Activated CD8-positive, alpha-beta memory T cell treated with anti-CD3 and anti-CD28 coated beads, Interleukin-2, amount 10 ng/mL, durations not matched to agents 7 days and 5 days (primary cell): ENCODE data around the gene VEZF1. TPM values are rescaled to one million over a fixed set of nuclear protein-coding genes. Genes with fewer than 3 reads are reported as not detected.

Experiments used
- ATAC-seq: fragments of 150-1000 bp; cut with Tn5 transposase; one replicate; pipeline ENCODE4 v1.10.0; 2021; ENCODE audit warnings: moderate library complexity
- CTCF ChIA-PET: fragments of 350-600 bp; sonication (Branson Sonifier 250); formaldehyde crosslinking; loops from one replicate; lab custom pipeline; 2021; ENCODE audit warnings: antibody characterized with exemption; lab: Charles Lee
- DNase-seq: peaks from one replicate; pipeline ENCODE4 v3.0.0-alpha.2; 2020
- H3K27ac Mint-ChIP-seq: one replicate; pipeline ENCODE4 v1.8.0; 2021; ENCODE audit warnings: mild to moderate bottlenecking, mixed read lengths
- H3K27me3 Mint-ChIP-seq: one replicate; pipeline ENCODE4 v1.8.0; 2021; ENCODE audit warnings: mixed read lengths
- H3K36me3 Mint-ChIP-seq: one replicate; pipeline ENCODE4 v1.8.0; 2021; ENCODE audit warnings: mild to moderate bottlenecking, mixed read lengths
- H3K4me1 Mint-ChIP-seq: one replicate; pipeline ENCODE4 v1.8.0; 2021; ENCODE audit warnings: mixed read lengths
- H3K4me3 Mint-ChIP-seq: one replicate; pipeline ENCODE4 v1.8.0; 2021; ENCODE audit warnings: mild to moderate bottlenecking, moderate library complexity, mixed read lengths
- H3K9me3 Mint-ChIP-seq: one replicate; pipeline ENCODE4 v1.8.0; 2022; ENCODE audit warnings: low read depth, mixed read lengths
- total RNA-seq, 2 experiments: library from RNA; stranded (reverse); gene quantifications; one replicate each; pipeline ENCODE4 v1.2.3, GENCODE V29; 2021

VEZF1 gene
- total RNA-seq, 2 experiments from 2014 or later: 33.2 to 37.6 TPM

DNA sequence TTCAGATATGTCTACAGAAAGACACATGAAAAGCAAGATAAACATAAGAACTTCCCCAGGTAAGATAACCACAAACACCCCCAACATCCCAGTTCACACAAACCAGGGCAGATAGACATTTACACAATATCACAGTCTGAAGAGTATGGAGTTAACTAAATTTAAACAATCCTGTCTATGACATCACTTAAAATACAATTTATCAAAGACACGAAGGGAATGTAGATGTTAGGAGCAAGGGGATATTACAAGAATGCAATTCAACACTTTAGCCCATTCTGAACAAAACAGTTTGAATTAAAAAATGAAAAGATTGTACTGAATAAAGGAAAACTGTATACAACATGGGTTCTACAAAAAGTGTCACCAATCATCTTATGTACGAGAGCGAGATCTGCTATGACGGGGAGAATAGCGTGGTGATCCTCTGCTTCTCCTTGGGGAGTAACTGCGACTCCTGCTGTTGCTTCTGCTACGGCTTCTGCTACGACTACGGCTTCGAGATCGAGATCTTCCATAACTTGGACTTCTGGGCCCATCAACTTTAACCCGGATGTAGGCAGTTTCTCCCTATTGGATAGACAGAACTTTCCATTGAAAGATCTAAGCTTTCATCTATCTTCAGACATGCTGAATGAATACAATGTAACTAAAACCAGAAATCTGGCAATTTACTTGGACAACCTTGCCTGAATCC is 17.1 kb upstream of the VEZF1 start:
- CTCF ChIA-PET: interaction anchor here (0.6 to 2.2 kb wide), 4 partner anchors 12 to 112 kb away, joined by 3 to 8 read pairs (median 4); no protein-coding TSS in a partner anchor
- Mint-ChIP-seq H3K9me3 (no peaks in the 10 kb centered on the region), H3K4me1 (peaks cover 57% of the 10 kb centered on the region), H3K27ac (peak overlapping the region; percentile 100), H3K36me3 (peaks cover 63% of the 10 kb centered on the region), H3K4me3 (peak overlapping the region; percentile 100), H3K27me3 (no peaks in the 10 kb centered on the region)
- DNase-seq (no peak), ATAC-seq (no peak)

GRCh38 chr17:58004060-58004459 is 16.0 kb upstream of the VEZF1 start:
- DNase-seq (no peak), ATAC-seq (no peak)
- H3K27me3 Mint-ChIP-seq: no peaks in the 10 kb centered on the region
- H3K36me3 Mint-ChIP-seq: peaks cover 68% of the 10 kb centered on the region
- peaks cover 66% of the 10 kb centered on the region for H3K4me1 Mint-ChIP-seq
- peak overlapping the region; percentile 22 for H3K27ac Mint-ChIP-seq
- no peaks in the 10 kb centered on the region for H3K9me3 Mint-ChIP-seq
- H3K4me3 Mint-ChIP-seq: peak overlapping the region; percentile 59
- CTCF ChIA-PET: no interaction called here

GRCh38 chr17:58002973-58003372 is 14.9 kb upstream of the VEZF1 start:
- CTCF ChIA-PET: interaction anchor here (1.6 to 11.7 kb wide), 3 partner anchors 17 to 146 kb away, joined by 5 to 121 read pairs (median 35); no protein-coding TSS in a partner anchor
- Mint-ChIP-seq H3K4me3 (no peak overlapping the region), H3K27me3 (no peaks in the 10 kb centered on the region), H3K4me1 (peaks cover 68% of the 10 kb centered on the region), H3K9me3 (no peaks in the 10 kb centered on the region), H3K36me3 (peaks cover 75% of the 10 kb centered on the region), H3K27ac (peak overlapping the region; percentile 34)
- no peak for ATAC-seq
- no peak for DNase-seq

- DNase-seq (no peak), ATAC-seq (no peak)
- H3K27me3 Mint-ChIP-seq: no peaks in the 10 kb centered on the region
- no peak overlapping the region for H3K4me3 Mint-ChIP-seq
- no peaks in the 10 kb centered on the region for H3K9me3 Mint-ChIP-seq
- peaks cover 77% of the 10 kb centered on the region for H3K36me3 Mint-ChIP-seq
- CTCF ChIA-PET: interaction anchor here (1.3 to 11.7 kb wide), 5 partner anchors 9 to 145 kb away, joined by 4 to 121 read pairs (median 35); partner anchors contain the start of gene VEZF1
- H3K27ac Mint-ChIP-seq: peak overlapping the region; percentile 1
- peaks cover 68% of the 10 kb centered on the region for H3K4me1 Mint-ChIP-seq
These were observed 14.3 kb upstream of the VEZF1 start for GRCh38 chr17:58002154-58002948.

GRCh38 chr17:58001461-58002124 is 13.5 kb upstream of the VEZF1 start:
- H3K4me3 Mint-ChIP-seq: no peak overlapping the region
- no peak for ATAC-seq

GRCh38 chr17:57999496-58000017 is 11.5 kb upstream of the VEZF1 start:
- CTCF ChIA-PET: interaction anchor here (0.8 to 11.7 kb wide), 22 partner anchors 8 to 166 kb away, joined by 3 to 121 read pairs (median 6); partner anchors contain the start of genes DYNLL2, MRPS23, SRSF1 and VEZF1
- no peaks in the 10 kb centered on the region for H3K27me3 Mint-ChIP-seq
- ATAC-seq: peak; percentile 78
- no peaks in the 10 kb centered on the region for H3K9me3 Mint-ChIP-seq
- peaks cover 74% of the 10 kb centered on the region for H3K4me1 Mint-ChIP-seq
- H3K27ac Mint-ChIP-seq: no peak overlapping the region
- peaks cover 59% of the 10 kb centered on the region for H3K36me3 Mint-ChIP-seq
- H3K4me3 Mint-ChIP-seq: no peak overlapping the region
- DNase-seq: no peak

More at GRCh38 chr17:58001461-58002124, 13.5 kb upstream of the VEZF1 start:
- Mint-ChIP-seq H3K27ac (peak overlapping the region; percentile 60), H3K9me3 (no peaks in the 10 kb centered on the region), H3K4me1 (peaks cover 72% of the 10 kb centered on the region), H3K27me3 (no peaks in the 10 kb centered on the region), H3K36me3 (peaks cover 75% of the 10 kb centered on the region)
- CTCF ChIA-PET: interaction anchor here (0.7 to 11.7 kb wide), 5 partner anchors 8 to 144 kb away, joined by 3 to 121 read pairs (median 35); partner anchors contain the start of gene VEZF1
- DNase-seq: no peak

DNA sequence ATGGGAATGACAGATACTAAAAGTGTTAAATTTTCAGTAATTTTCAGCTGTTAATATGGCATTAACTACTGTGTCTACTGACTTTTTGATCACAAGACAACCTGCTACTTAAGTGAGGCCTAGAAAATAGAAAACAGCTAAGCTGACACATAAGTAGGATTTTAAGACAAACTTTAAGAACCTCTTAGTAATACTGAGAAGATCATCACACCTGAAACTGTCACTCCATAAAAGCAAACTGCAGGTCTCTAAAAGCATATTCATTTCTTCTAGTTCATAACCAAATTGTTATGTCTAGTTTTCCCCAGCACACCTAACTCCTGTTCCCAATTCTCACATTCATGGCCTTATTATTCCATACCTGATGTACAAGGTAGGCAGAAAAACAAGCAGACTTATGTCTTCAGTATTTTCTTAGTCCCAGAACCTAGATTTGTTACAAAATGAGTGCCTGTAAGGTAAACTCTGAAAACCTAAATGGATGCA is 11.0 kb upstream of the VEZF1 start:
- no peaks in the 10 kb centered on the region for H3K9me3 Mint-ChIP-seq
- peaks cover 55% of the 10 kb centered on the region for H3K36me3 Mint-ChIP-seq
- H3K27me3 Mint-ChIP-seq: no peaks in the 10 kb centered on the region
- peak overlapping the region; percentile 52 for H3K27ac Mint-ChIP-seq
- peaks cover 74% of the 10 kb centered on the region for H3K4me1 Mint-ChIP-seq
- ATAC-seq (no peak), DNase-seq (no peak)
- CTCF ChIA-PET: interaction anchor here (0.8 to 11.7 kb wide), 21 partner anchors 8 to 166 kb away, joined by 3 to 121 read pairs (median 6); partner anchors contain the start of genes DYNLL2, MRPS23, SRSF1 and VEZF1
- no peak overlapping the region for H3K4me3 Mint-ChIP-seq

DNA sequence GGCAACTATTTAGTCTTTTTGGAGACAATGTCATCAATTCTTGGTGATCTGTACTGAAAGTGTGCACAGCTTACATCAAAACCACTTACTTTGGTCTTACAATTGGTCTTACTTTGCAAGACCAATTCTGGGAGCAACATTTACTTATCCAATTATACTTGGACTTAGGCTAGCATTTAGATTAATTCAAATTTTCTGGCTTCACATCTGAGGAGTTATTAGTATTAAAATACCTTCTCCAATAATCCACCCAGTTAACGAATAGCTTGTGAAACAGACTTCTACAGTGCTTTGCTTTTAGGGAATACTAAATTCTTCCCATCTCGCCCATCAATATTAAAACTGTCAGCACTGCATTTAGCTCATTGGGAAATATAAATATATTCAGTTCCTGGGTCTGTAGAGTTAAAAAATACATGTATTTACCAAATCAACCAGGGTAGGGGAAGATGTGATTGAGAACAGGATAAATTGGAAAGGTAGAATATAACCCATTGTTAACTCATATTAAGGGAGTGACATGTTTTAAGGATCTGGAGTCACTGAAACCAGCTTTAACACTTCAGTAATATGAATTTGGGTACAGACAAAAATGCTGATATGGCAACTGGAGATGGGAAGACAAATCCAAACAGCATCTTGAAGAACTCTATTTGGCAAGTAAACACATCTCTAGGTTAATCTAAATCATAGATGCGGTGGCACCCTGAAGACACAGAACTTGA is 9.2 kb upstream of the VEZF1 start:
- Mint-ChIP-seq H3K27me3 (no peaks in the 10 kb centered on the region), H3K27ac (no peak overlapping the region), H3K36me3 (peaks cover 40% of the 10 kb centered on the region), H3K4me1 (peaks cover 69% of the 10 kb centered on the region), H3K9me3 (no peaks in the 10 kb centered on the region), H3K4me3 (no peak overlapping the region)
- ATAC-seq: no peak
- no peak for DNase-seq
- CTCF ChIA-PET: interaction anchor here (1.2 to 11.7 kb wide), 10 partner anchors 7 to 164 kb away, joined by 3 to 121 read pairs (median 12); partner anchors contain the start of genes SRSF1 and VEZF1

DNA sequence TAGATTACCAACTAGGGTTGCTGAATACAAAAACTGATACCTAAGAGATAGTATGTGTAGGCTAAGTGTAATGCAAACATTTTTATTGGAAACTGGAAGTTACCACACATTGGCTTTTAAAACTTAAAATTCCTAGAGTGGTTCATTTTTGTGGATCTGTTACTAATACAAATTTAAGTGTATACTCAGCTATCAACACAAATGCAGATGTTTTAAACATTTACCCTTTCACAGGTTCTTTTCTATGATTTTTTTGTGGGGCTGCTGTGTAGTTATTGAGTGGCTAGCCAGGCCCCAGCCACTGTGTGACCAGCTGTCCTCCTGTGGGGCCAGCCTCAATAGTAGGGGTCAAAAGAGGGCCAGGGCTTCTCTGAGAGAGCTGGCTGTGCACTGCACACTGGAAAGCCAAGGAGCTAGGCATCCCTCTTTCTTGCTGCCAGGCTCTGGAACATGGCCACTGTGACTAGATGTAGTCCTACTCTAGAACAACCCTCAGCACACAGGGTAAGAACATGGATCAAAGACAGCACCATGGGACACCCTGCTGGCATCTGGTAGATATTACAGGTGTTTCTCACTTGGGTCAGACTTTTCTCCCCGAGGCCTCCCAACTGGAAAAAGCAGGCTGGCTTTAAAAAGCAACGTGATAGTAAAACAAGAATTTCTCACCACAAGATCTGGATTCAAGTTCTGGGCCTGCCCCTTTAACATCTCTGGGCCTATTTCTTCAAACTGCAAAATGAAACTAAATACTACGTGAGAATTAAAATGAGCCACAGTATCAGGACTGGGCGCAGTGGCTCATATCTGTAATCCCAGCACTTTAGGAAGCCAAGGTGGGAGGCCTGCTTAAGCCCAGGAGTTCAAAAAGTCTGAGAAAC is 7.3 kb upstream of the VEZF1 start:
- no peaks in the 10 kb centered on the region for H3K9me3 Mint-ChIP-seq
- H3K36me3 Mint-ChIP-seq: peaks cover 29% of the 10 kb centered on the region
- ATAC-seq (peak; percentile 80), DNase-seq (peak; percentile 66)
- peaks cover 64% of the 10 kb centered on the region for H3K4me1 Mint-ChIP-seq
- peak overlapping the region; percentile 0 for H3K4me3 Mint-ChIP-seq
- CTCF ChIA-PET: interaction anchor here (0.8 to 11.7 kb wide), 9 partner anchors 9 to 138 kb away, joined by 3 to 121 read pairs (median 4); no protein-coding TSS in a partner anchor
- peak overlapping the region; percentile 47 for H3K27ac Mint-ChIP-seq
- no peaks in the 10 kb centered on the region for H3K27me3 Mint-ChIP-seq

DNA sequence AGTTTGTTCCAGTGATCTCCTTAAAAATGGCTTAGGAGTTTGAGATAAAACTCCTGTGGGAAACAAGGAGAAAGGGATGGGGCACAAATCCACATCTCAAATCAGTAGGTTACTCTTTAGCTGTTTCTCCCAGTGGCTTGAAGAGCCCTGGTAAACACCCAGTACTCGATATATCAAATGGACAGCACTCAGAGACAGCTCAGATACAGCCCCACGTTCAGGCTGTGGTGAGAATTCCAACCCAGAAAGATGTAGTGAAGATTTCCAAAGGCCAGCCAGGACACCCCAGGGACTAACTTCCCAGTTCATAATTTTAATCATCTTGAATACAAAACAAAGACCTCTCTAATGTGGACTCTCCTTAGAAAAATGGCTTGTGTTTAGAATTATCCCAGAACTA is 6.4 kb upstream of the VEZF1 start:
- Mint-ChIP-seq H3K36me3 (peaks cover 25% of the 10 kb centered on the region), H3K4me1 (peaks cover 63% of the 10 kb centered on the region), H3K4me3 (no peak overlapping the region), H3K27ac (no peak overlapping the region), H3K27me3 (no peaks in the 10 kb centered on the region), H3K9me3 (no peaks in the 10 kb centered on the region)
- ATAC-seq (no peak), DNase-seq (no peak)
- CTCF ChIA-PET: interaction anchor here (0.8 to 11.7 kb wide), 8 partner anchors 12 to 137 kb away, joined by 3 to 121 read pairs (median 4); no protein-coding TSS in a partner anchor
